HG03558 (cell line): ENCODE results near the gene ELOVL3.
A peak's percentile ranks its signal among the peaks of the same experiment; 100 is the strongest.
"Not testable (repeated sequence)": the region's sequence is repeated elsewhere in the genome, so short reads cannot be mapped to it uniquely, and the experiment has no call there.

Experiments used
- ATAC-seq: cut with Tn5 transposase; IDR thresholded peaks from one replicate; pipeline ENCODE4 v1.9.1; 2021; ENCODE audit warnings: moderate number of reproducible peaks; ENCODE audit not compliant: unreplicated experiment; ENCODE audit errors: extremely low read depth

ELOVL3 gene

DNA sequence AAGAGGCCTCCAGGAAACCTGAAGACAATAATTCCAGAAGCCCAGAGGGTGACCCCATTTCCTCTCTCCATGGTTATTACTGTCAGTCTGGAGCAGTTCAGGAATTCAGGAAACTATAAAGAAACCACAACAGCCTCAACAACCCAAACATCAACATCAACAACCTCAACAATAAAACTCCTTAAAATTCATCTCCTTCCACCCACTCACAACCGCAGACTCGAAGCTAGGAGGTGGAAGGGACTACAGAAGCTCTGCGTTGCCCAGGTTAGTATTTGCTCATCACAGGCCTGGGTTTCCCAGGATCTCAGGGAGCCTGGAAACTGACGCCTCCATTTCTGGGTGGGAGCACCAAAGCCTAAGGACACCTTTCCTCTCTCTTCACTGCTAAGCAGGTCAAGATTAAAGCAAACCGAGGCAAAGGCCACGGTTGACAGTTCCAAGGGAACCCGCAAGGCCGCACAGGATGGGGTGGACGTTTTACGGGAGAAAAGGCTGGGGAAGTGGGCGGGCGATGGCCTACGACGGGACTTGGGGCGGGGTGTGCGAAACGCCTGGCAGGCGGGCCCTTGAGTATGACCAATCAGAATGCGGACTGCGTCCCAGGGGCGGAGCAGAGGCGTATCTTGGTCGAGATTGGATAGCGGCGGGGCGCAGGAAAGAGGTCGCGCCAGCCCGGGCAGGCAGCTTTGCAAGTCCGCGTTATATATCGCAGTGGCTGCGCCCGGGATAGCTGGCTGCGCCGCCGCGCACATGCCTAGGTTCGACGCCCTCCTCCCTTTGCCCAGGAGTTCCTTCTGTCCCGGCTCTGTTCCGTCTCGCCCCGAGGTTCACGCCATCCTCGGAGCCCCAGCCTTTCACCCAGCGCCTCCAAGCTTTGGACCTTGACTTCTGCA, at the start of gene ELOVL3:
Gene ELOVL3, plus strand, starts transcription at position 654 of the 896 bp plus-strand sequence. CDS start 250 bp downstream, outside the sequence.
- peak; percentile 57 for ATAC-seq

GRCh38 chr10:102184606-102185005, 41.5 kb upstream of the ELOVL3 start:
- no peak for ATAC-seq

GRCh38 chr10:102185272-102185671, 40.8 kb upstream of the ELOVL3 start:
- no peak for ATAC-seq

DNA sequence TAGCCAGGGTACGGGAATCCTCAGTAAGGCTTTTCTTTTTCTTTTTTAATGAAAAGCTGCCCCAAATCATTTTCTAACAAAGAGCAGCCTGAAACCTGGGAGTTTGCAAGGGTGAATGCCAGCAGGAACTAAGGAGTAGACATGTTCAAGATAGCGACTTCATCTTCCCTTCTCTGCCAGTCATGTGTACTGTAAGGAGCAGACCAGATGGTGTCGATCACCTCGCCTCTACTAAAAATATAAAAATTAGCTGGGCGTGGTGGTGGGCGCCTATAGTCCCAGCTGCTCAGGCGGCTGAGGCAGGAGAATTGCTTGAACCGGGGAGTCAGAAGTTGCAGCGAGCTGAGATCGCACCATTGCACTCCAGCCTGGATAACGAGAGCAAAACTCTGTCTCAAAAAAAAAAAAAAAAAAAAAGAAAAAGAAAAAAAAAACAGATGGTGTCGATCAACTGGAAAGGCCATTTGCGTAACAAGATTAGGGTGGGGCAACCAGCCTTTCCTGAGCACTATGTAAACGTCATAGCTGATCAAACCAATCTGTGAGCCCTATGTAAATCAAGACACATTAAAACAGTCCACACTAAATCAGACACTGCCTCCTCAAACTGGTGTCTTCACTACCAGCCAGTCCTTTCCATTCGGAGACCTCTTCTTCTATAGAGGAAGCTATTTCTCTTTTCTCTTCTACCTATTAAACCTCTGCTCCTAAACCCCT, 40.1 kb upstream of the ELOVL3 start:
- ATAC-seq = no peak

DNA sequence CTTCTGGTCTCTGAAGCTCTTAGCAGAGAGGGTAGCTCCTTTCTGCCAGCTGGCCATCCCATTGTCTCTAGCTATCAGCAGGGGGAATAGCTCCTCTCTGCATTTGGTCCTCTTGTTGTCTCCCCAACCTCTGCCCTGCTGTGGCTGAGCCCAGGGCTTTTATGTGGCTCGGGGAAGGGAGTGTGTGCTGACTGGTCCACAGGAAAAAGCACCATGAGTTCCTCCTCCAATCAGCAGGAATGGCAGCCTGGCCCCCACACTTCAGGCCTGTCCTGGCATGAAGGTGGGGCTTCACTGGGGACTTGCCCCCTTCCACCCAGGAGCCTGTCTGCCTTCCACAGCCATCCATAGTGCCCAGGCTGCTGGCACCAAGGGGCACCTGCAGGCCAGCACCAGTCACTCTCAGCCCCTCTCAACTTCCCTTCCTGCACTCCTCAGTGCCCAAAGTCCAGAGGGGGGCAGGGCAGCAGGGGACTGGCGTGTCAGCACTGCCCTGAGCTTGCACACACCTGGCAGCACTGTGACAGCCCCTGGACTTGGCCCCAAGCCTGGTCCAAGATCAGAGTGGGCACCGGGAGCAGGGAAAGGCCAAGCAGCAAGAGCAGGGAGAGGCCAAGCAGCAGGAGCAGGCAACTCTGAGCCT, 37.7 kb upstream of the ELOVL3 start:
- ATAC-seq = no peak

- ATAC-seq = not testable (repeated sequence)
Measured at GRCh38 chr10:102188941-102189898, 36.9 kb upstream of the ELOVL3 start.

DNA sequence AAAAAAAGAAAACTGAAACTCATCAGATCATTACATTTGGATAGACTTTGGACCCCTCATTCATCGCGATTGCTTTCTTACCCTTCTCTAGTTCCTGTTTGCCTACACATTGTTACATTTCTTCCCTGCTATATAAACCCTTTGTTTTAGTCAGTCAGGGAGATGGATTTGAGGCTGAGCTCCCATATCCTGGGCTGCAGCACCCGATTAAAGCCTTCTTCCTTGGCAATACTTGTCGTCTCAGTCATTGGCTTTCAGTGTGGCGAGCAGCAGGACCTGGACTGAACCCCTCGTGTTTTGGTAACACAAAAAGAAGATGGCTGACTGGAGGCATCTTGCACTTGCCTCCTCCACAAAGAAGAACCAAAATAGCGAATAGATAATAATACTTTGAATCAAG, 34.1 kb upstream of the ELOVL3 start:
- ATAC-seq = no peak

DNA sequence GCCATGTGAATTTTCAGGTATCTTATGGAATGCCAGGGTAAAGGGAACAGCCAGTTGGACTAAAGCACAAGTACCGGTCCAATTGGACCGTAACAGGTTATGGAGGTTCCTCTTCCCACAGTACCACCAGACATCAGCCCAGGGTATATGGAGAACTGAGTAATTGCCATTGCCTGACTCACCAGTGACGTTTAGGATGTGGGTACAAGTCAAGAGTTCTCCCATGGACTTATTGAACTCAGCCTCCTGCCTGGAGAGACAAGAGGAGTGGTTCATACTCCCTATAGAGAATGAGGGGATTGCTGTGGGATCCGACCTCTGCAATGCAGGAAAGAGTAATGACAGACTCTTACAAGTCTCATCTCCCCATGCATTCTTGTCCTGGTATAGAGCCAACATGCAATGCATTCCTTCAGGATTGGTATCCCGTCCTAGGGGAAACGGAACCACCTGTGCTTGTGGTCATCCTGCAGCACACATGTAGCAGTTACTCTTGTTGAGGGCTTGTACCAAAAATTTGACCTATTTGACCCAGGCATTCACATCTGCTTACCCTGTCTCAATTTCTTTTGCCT, 30.7 kb upstream of the ELOVL3 start:
- ATAC-seq = no peak

- ATAC-seq = no peak
Measured at GRCh38 chr10:102196893-102197292, 29.2 kb upstream of the ELOVL3 start.

- no peak for ATAC-seq
Measured at GRCh38 chr10:102198027-102198426, 28.1 kb upstream of the ELOVL3 start.

GRCh38 chr10:102200751-102201640, 25.1 kb upstream of the ELOVL3 start:
- ATAC-seq = no peak

GRCh38 chr10:102202386-102202785, 23.7 kb upstream of the ELOVL3 start:
- ATAC-seq = no peak

DNA sequence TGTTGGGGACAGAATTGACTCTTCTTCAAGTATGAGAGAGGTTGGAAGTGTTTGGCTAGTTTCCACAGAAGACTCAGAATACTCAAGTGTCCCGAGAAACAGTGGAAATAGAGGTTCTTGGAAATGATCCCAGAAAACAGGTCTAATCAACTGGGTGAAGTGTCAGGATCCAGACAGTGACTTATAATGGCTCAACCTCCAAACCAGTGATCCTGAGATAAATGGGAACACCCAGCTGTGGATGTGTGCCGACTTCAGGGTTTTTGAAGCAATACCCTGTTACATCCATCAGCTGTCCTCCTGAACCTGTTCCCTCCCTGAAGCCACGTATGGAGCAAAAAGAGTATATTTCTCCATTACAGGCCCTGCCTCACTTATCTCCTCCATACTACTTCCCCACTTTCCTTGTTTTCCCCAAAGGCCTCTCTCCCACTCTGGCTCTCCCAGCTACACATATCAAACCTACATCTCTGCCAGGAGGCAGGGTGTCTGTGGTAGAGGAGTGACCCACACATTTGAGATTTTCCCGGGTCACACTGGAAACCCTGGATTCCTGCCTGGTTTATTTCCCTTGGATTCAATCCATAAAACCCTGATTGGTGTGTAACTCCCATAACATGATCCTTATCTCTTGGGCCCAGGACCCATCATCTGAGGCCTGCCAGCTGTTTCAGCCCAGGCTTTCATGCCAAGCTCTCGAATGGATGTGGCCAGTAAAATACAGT, 17.6 kb upstream of the ELOVL3 start:
- no peak for ATAC-seq

- no peak for ATAC-seq
Measured at GRCh38 chr10:102211615-102212299, 14.3 kb upstream of the ELOVL3 start.

DNA sequence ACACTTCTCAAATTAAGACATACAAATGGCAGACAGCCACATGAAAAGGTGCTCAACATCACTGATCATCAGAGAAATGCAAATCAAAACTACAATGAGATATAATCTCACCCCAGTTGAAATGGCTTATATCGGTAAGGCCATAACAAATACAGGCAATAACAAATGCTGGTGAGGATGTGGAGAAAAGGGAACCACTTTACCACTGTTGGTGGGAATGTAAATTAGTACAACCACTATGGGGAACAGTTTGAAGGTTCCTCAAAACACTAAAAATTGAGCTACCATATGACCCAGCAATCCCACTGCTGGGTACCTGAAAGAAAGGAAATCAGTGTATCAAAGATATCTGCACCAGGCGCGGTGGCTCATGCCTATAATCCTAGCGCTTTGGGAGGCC, 12.5 kb upstream of the ELOVL3 start:
- ATAC-seq = not testable (repeated sequence)

DNA sequence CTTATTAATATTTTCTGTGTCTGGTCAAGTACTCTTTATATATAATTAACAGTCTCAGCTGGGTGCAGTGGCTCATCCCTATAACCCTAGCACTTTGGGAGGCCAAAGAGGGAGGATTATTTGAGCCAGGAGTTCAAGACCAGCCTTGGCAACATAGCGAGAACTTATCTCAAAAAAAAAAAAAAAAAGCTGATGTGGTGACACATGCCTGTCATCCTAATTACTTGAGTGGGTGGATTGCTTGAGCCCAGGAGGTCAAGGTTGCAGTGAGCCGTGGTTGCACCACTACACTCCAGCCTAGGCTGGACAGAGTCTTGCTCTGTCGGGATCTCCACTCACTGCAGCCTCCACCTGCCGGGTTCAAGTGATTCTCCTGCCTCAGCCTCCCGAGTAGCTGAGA, 6.7 kb upstream of the ELOVL3 start:
- ATAC-seq = no peak

DNA sequence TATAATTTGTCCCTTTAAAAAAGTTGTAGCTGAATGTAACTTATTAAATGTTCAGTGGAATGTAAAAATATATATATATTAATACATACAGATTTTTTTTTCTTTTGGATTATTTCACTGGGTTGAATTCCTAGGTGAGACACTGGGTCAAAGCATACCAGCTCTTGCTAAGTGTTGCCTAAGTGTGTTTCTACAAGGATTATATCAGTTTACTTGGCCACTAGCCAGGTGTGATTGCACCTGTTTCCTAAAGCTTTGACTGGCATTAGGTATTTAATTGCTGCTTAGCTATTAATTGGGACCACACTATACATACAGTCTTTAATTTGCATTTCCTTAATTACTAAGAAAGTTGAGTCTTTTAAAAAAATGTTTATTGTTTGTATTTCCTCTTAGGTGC, 5.5 kb upstream of the ELOVL3 start:
- no peak for ATAC-seq
